IPS-20b (cell line): ENCODE data around the gene MEGF11.

Source experiments
- H3K27ac ChIP-seq: one replicate; pipeline ENCODE4 v1.5.1; 2013; ENCODE audit warnings: low read length
- H3K27me3 ChIP-seq: 2 replicates; pipeline ENCODE4 v1.6.1; 2013; ENCODE audit warnings: mild to moderate bottlenecking, low read length, inconsistent platforms; ENCODE audit not compliant: insufficient read depth
- H3K36me3 ChIP-seq: 2 replicates; pipeline ENCODE4 v1.6.1; 2013; ENCODE audit warnings: low read depth, mild to moderate bottlenecking, inconsistent platforms, low read length, moderate library complexity; ENCODE audit not compliant: insufficient read depth
- H3K4me1 ChIP-seq: 2 replicates; pipeline ENCODE4 v1.6.1; 2013; ENCODE audit warnings: mild to moderate bottlenecking, control low read depth, inconsistent platforms, low read length, moderate library complexity; ENCODE audit not compliant: insufficient read depth
- H3K4me3 ChIP-seq: 2 replicates; pipeline ENCODE4 v1.5.1; 2013; ENCODE audit warnings: mild to moderate bottlenecking, low read length, inconsistent platforms
- H3K9ac ChIP-seq: 2 replicates; pipeline ENCODE4 v1.6.1; 2013; ENCODE audit warnings: low read depth, mild to moderate bottlenecking, inconsistent platforms, low read length, moderate library complexity
- H3K9me3 ChIP-seq: 2 replicates; pipeline ENCODE4 v1.6.1; 2013; ENCODE audit warnings: mild to moderate bottlenecking, low read depth, low read length, inconsistent platforms; ENCODE audit not compliant: insufficient read depth

The MEGF11 gene

GRCh38 chr15:66023311-66023972 is 230.1 kb downstream of the MEGF11 start:
- H3K27me3 ChIP-seq: no peaks in the 10 kb centered on the region
- H3K9me3 ChIP-seq: no peaks in the 10 kb centered on the region
- H3K36me3 ChIP-seq: no peaks in the 10 kb centered on the region
- peaks cover 28% of the 10 kb centered on the region; the same call in 1 of the 2 replicates for H3K4me1 ChIP-seq
- H3K27ac ChIP-seq: no peak overlapping the region
- no peak overlapping the region for H3K4me3 ChIP-seq
- H3K9ac ChIP-seq: no peak overlapping the region; the same call in 1 of the 2 replicates

GRCh38 chr15:66022163-66022525 is 231.4 kb downstream of the MEGF11 start:
- Histone ChIP-seq H3K27ac (no peak overlapping the region), H3K4me1 (peaks cover 21% of the 10 kb centered on the region; the same call in 1 of the 2 replicates), H3K27me3 (no peaks in the 10 kb centered on the region), H3K36me3 (no peaks in the 10 kb centered on the region), H3K4me3 (no peak overlapping the region), H3K9ac (no peak overlapping the region), H3K9me3 (no peaks in the 10 kb centered on the region)

GRCh38 chr15:66021496-66022162 is 231.9 kb downstream of the MEGF11 start:
- H3K27me3 ChIP-seq: no peaks in the 10 kb centered on the region
- no peak overlapping the region for H3K4me3 ChIP-seq
- H3K27ac ChIP-seq: no peak overlapping the region
- H3K9me3 ChIP-seq: no peaks in the 10 kb centered on the region
- no peak overlapping the region for H3K9ac ChIP-seq
- H3K36me3 ChIP-seq: no peaks in the 10 kb centered on the region
- peaks cover 16% of the 10 kb centered on the region; the same call in 1 of the 2 replicates for H3K4me1 ChIP-seq

- Histone ChIP-seq H3K9ac (no peak overlapping the region), H3K36me3 (no peaks in the 10 kb centered on the region), H3K27me3 (no peaks in the 10 kb centered on the region), H3K9me3 (no peaks in the 10 kb centered on the region), H3K4me3 (no peak overlapping the region), H3K4me1 (peaks cover 7% of the 10 kb centered on the region; the same call in 1 of the 2 replicates), H3K27ac (no peak overlapping the region)
These were observed 233.6 kb downstream of the MEGF11 start for GRCh38 chr15:66019826-66020398.

- H3K36me3 ChIP-seq: no peaks in the 10 kb centered on the region
- H3K4me3 ChIP-seq: no peak overlapping the region
- H3K27ac ChIP-seq: no peak overlapping the region
- no peaks in the 10 kb centered on the region for H3K27me3 ChIP-seq
- H3K4me1 ChIP-seq: peaks cover 5% of the 10 kb centered on the region; the same call in 1 of the 2 replicates
- no peaks in the 10 kb centered on the region for H3K9me3 ChIP-seq
- no peak overlapping the region for H3K9ac ChIP-seq
These were observed 234.2 kb downstream of the MEGF11 start for GRCh38 chr15:66019368-66019767.

GRCh38 chr15:66018488-66018797 is 235.1 kb downstream of the MEGF11 start:
- Histone ChIP-seq H3K27me3 (no peaks in the 10 kb centered on the region), H3K9me3 (no peaks in the 10 kb centered on the region), H3K4me1 (peaks cover 4% of the 10 kb centered on the region; the same call in 1 of the 2 replicates), H3K36me3 (no peaks in the 10 kb centered on the region), H3K9ac (no peak overlapping the region), H3K4me3 (no peak overlapping the region), H3K27ac (no peak overlapping the region)

GRCh38 chr15:66017792-66018487 is 235.6 kb downstream of the MEGF11 start:
- Histone ChIP-seq H3K36me3 (no peaks in the 10 kb centered on the region), H3K27me3 (no peaks in the 10 kb centered on the region), H3K27ac (no peak overlapping the region), H3K4me1 (no peaks in the 10 kb centered on the region; the same call in 1 of the 2 replicates), H3K9ac (no peak overlapping the region), H3K4me3 (no peak overlapping the region), H3K9me3 (no peaks in the 10 kb centered on the region)

GRCh38 chr15:66017000-66017399 is 236.6 kb downstream of the MEGF11 start:
- Histone ChIP-seq H3K9ac (no peak overlapping the region), H3K4me1 (no peaks in the 10 kb centered on the region; the same call in 1 of the 2 replicates), H3K27ac (no peak overlapping the region), H3K4me3 (no peak overlapping the region), H3K9me3 (no peaks in the 10 kb centered on the region), H3K27me3 (no peaks in the 10 kb centered on the region), H3K36me3 (no peaks in the 10 kb centered on the region)

GRCh38 chr15:66016199-66016598 is 237.4 kb downstream of the MEGF11 start:
- no peaks in the 10 kb centered on the region; the same call in 1 of the 2 replicates for H3K4me1 ChIP-seq

GRCh38 chr15:66014635-66015182 is 238.8 kb downstream of the MEGF11 start:
- Histone ChIP-seq H3K4me3 (no peak overlapping the region), H3K9me3 (no peaks in the 10 kb centered on the region), H3K27ac (no peak overlapping the region), H3K27me3 (no peaks in the 10 kb centered on the region), H3K4me1 (no peaks in the 10 kb centered on the region; the same call in 1 of the 2 replicates), H3K9ac (no peak overlapping the region), H3K36me3 (no peaks in the 10 kb centered on the region)

More at GRCh38 chr15:66016199-66016598, 237.4 kb downstream of the MEGF11 start:
- Histone ChIP-seq H3K27ac (no peak overlapping the region), H3K36me3 (no peaks in the 10 kb centered on the region), H3K9me3 (no peaks in the 10 kb centered on the region), H3K27me3 (no peaks in the 10 kb centered on the region), H3K9ac (no peak overlapping the region), H3K4me3 (no peak overlapping the region)

- H3K27me3 ChIP-seq: no peaks in the 10 kb centered on the region
- H3K9ac ChIP-seq: no peak overlapping the region
- H3K4me1 ChIP-seq: no peaks in the 10 kb centered on the region; the same call in 1 of the 2 replicates
- H3K4me3 ChIP-seq: no peak overlapping the region
- H3K9me3 ChIP-seq: no peaks in the 10 kb centered on the region
- no peak overlapping the region for H3K27ac ChIP-seq
- no peaks in the 10 kb centered on the region for H3K36me3 ChIP-seq
These were observed 239.5 kb downstream of the MEGF11 start for GRCh38 chr15:66014022-66014421.
